Measurements from ENCODE around the gene FRY.

FRY gene

DNA sequence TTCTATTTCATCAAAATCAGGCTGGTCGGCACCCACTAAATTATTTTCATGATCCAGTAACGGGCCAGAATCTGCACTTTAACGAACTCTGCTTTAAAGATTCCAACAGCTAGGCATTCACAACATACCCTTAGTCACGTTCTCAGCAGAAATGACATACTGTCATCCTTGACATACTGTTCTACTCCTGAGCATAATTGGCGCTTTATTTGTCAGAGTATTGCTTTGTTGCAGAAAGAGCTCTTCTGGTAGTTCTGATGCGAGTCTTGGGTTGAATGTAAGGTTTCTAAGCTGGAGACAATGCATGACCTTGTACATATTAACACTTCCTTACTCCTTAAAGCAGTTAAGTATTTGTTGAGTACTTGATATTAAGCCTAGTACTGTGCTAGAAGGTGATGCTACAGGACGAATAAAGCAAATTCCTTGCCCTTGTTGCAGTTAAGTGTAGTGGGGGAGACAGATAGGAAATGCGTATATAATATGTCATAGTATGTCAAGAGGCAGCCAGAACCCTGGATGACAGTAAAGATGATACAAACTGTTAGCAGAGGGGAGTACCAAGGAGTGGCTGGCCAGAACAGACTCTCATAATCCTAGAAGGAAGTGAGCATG lies 32.2 kb downstream of the FRY start:
- DNase-seq (ENCODE audit: low spot score): no peak
- in situ Hi-C loops (cut with MboI; ENCODE audit: low pct_unique_long_range_greater_than_20kb, low sequenced_read_pairs, unreplicated experiment): no loop called here
- TF ChIP-seq, protein P1, sequence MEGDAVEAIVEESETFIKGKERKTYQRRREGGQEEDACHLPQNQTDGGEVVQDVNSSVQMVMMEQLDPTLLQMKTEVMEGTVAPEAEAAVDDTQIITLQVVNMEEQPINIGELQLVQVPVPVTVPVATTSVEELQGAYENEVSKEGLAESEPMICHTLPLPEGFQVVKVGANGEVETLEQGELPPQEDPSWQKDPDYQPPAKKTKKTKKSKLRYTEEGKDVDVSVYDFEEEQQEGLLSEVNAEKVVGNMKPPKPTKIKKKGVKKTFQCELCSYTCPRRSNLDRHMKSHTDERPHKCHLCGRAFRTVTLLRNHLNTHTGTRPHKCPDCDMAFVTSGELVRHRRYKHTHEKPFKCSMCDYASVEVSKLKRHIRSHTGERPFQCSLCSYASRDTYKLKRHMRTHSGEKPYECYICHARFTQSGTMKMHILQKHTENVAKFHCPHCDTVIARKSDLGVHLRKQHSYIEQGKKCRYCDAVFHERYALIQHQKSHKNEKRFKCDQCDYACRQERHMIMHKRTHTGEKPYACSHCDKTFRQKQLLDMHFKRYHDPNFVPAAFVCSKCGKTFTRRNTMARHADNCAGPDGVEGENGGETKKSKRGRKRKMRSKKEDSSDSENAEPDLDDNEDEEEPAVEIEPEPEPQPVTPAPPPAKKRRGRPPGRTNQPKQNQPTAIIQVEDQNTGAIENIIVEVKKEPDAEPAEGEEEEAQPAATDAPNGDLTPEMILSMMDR (IDR thresholded peaks at IDR 0.05; ENCODE audit: extremely low read depth, insufficient read depth, missing control alignments): no peak

DNA sequence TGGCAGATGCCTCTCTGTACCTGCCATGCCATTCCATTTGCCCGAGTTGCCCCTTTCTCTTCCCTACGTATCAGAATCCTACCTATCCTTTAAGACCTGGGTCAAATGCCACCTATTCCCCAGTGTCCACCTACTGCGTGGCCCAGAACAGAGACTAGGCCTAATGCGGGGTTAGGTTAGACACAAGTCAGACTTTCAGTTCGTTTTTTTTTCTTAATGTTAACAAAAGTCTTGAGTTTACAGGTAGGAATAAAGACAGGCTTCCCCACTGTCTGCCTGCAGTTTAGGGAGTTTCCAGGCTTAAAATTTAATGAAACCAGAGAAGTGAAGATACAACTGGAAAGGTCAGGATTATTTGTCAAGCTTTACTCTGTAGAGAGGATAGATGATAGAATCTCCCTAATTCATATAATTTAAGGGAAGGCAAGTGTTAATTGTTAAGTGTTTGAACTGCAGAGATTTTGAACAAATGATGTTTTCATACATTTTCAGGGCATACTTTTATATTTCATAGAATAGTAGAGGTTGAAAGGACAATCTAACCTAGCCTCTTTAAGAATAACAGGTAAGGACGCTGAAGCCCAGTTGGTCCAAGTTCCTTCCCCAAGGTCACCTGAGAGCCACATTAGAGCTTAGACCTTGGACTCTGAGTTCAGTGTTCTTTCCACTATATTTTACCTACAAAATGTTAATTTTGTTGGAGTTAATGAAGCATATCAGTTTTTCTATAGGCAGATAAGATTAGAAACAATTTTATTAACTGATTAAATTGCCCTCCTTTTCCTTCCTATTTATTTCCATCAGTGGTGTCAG lies 35.8 kb downstream of the FRY start:
- in situ Hi-C loops (cut with MboI; ENCODE audit: low pct_unique_long_range_greater_than_20kb, low sequenced_read_pairs, unreplicated experiment): no loop called here
- DNase-seq (ENCODE audit: low spot score): no peak
- TF ChIP-seq, protein P1 (IDR thresholded peaks at IDR 0.05; ENCODE audit: extremely low read depth, insufficient read depth, missing control alignments): no peak

DNA sequence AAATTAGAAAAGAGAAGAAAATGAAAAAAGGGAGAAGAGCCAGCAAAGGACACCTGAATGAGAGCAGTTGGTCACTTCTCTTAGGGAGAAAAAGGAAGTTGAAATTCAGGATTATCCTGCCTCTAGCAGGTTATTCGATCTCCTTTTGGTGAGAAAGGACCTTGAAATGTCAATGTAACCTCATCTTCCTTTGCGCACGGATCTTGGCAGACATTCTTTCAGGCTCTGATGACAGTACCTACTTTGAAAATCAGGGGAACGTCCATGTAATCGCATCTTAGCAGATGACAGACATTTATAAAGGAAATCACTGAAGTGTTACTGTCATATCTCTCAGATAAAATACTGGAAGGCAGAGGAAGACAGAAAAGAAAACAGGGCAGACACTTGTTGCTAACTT lies 36.7 kb downstream of the FRY start:
- DNase-seq (ENCODE audit: low spot score): no peak
- in situ Hi-C loops (cut with MboI; ENCODE audit: low pct_unique_long_range_greater_than_20kb, low sequenced_read_pairs, unreplicated experiment): no loop called here
- TF ChIP-seq, protein P1 (IDR thresholded peaks at IDR 0.05; ENCODE audit: extremely low read depth, insufficient read depth, missing control alignments): no peak

DNA sequence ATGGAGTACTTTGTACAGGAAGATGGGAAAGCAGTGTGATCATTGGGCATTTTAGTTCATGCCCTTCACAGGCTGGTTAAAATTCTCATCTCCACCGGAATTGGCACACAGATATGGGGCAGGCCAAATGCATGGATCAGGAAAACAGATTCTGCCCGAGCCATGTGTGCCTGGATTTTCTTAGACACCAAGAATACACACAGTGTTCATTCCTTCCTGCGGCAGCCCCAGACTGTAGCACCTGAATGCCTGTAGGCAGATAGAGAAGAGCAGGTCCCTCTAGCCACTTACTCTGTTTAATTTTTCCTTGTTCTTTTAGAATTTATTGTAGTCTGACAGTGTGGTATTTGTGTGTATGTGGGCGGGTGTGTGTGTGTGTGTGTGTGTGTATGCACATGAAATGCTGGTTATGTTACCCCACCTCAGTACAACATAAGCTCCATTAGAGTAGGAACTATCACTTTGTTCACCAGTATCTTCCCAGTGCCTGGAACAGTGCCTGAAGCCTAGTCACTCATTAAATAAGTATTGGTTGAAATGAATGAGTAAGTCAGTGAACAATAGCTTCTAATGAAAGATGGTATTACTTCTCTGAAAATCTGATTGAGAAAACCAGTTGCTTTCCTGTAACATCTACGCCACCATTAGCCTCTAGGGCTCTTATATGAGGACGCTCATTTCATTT lies 41.7 kb downstream of the FRY start:
- in situ Hi-C loops (cut with MboI; ENCODE audit: low pct_unique_long_range_greater_than_20kb, low sequenced_read_pairs, unreplicated experiment): no loop called here
- TF ChIP-seq, protein P1 (IDR thresholded peaks at IDR 0.05; ENCODE audit: extremely low read depth, insufficient read depth, missing control alignments): no peak

DNA sequence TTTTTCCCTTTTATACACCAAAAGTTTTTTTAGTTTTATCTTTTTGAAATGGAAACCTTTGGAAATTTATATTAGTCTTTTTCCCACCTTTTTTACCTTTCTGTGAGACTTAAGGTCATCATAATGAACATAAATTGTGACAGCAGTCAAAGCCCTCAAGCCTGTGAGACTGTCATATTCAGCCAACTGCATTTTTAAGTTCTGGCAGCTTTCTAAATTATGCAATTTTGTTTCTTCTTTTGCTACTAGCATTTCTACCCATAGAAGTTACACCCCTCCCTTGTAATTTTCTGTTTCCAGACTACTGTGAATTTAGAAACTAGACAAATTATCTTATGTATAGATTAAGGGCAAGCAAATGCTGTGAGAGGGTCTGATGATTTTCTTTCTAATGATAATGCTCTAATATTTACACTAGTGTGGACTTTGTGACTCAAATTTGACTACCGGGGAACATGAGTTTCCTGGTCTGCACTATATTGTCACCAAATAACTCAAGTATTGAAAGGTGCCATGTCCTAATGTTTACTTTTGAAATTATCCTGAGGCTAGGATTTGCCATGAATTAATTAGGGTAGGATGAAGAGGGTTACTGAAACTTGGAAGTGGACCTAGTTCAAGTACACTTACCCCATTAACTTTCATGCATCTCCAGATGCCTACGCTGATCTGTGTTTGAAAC lies 43.7 kb downstream of the FRY start:
- TF ChIP-seq, protein P1 (IDR thresholded peaks at IDR 0.05; ENCODE audit: extremely low read depth, insufficient read depth, missing control alignments): no peak
- DNase-seq (ENCODE audit: low spot score): no peak
- in situ Hi-C loops (cut with MboI; ENCODE audit: low pct_unique_long_range_greater_than_20kb, low sequenced_read_pairs, unreplicated experiment): no loop called here

More for the DNA sequence above, 41.7 kb downstream of the FRY start:
- no peak for DNase-seq (ENCODE audit: low spot score)

DNA sequence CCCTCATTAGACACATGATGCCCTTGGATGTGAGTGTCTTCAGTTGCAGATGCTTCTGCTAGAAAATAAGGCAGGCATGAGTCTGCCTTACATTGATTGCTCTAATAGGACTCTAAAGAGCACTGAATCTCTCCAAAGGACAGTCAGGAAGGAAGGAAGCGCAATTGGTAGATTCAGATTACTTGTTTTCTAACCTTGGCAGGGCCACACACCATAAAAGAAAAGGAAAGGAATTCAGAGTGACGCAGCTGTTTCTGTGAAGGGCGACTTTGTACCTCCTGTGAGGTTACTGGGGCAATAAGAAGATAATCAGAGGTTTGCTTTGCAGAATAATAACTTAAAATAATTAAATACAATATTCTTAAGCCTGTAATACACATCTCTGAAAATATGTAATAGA lies 48.0 kb downstream of the FRY start:
- in situ Hi-C loops (cut with MboI; ENCODE audit: low pct_unique_long_range_greater_than_20kb, low sequenced_read_pairs, unreplicated experiment): no loop called here
- no peak for DNase-seq (ENCODE audit: low spot score)
- TF ChIP-seq, protein P1 (IDR thresholded peaks at IDR 0.05; ENCODE audit: extremely low read depth, insufficient read depth, missing control alignments): no peak

Measured in GM13977 (cell line).